Retinal pigment epithelial cell (primary cell): ENCODE measurements around the gene SLC41A3.

Source experiments
- DNase-seq: peaks from one replicate; pipeline ENCODE4 v3.0.0-alpha.2; 2010; ENCODE audit warnings: low read depth
- H3K4me3 ChIP-seq: 2 replicates; pipeline ENCODE4 v1.5.1; 2011; ENCODE audit warnings: mild to moderate bottlenecking, low read length, control low read depth, moderate library complexity
- CTCF ChIP-seq: conservative IDR thresholded peaks from 2 replicates; pipeline ENCODE4 v1.5.1; 2011; ENCODE audit warnings: low read depth, low read length, control low read depth, inconsistent platforms

Gene SLC41A3

GRCh38 chr3:126114443-126115386, 30.8 kb upstream of the SLC41A3 start:
- H3K4me3 ChIP-seq, result no peak overlapping the region
- no peak for DNase-seq
- no peak for TF ChIP-seq CTCF

DNA sequence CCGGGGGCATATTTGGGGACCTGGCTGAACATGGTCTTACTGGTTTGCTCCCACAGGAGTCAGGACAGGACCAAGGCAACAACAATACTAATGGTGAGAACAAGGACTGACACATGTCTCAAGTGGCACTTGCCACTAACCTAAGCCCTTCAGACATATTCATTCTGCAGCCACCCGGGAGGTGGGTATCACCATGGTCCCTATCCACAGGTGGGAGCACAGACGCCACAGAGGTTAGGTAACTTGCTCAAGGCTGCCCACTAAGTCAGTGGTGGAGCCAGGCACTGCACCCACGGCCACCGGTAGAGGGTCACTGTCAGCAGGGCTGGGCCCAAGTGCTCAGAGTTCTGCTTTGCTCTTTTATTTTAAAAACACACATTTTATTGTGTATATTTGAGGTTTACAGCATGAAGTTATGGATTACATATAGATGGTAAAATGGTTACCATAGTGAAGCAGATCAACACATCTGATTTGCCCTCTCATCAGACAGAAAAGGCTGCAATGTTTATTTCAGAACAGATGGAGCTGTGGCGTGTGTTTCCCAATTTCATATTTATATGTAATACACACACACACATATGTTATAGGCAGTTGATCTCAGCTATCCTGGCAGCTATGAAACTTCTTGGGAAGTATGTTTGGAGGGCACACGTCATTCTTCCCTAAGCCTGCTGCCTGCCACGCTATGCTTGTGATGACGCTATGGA, 30.0 kb upstream of the SLC41A3 start:
- no peak for DNase-seq
- TF ChIP-seq CTCF, result peak; percentile 56
- H3K4me3 ChIP-seq, result no peak overlapping the region

DNA sequence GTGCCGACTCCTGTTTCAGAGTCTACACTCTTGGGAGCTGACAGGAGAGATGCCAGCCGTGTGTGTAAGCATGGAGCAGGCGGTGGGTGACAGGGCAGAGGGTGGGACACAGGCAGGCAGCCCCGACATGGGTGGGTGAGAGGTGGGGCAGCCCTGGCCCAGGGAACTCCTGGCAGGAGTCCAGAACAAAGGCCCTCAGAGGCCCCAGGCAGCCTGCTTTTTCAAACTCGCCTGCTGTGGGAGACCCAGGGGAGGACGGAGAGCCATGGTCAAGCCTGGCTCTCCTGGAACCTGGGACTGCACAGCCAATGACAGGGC, 29.3 kb upstream of the SLC41A3 start:
- no peak for TF ChIP-seq CTCF
- no peak for DNase-seq
- H3K4me3 ChIP-seq, result no peak overlapping the region

GRCh38 chr3:126112531-126113237, 28.8 kb upstream of the SLC41A3 start:
- no peak for DNase-seq
- H3K4me3 ChIP-seq, result no peak overlapping the region
- no peak for TF ChIP-seq CTCF

DNA sequence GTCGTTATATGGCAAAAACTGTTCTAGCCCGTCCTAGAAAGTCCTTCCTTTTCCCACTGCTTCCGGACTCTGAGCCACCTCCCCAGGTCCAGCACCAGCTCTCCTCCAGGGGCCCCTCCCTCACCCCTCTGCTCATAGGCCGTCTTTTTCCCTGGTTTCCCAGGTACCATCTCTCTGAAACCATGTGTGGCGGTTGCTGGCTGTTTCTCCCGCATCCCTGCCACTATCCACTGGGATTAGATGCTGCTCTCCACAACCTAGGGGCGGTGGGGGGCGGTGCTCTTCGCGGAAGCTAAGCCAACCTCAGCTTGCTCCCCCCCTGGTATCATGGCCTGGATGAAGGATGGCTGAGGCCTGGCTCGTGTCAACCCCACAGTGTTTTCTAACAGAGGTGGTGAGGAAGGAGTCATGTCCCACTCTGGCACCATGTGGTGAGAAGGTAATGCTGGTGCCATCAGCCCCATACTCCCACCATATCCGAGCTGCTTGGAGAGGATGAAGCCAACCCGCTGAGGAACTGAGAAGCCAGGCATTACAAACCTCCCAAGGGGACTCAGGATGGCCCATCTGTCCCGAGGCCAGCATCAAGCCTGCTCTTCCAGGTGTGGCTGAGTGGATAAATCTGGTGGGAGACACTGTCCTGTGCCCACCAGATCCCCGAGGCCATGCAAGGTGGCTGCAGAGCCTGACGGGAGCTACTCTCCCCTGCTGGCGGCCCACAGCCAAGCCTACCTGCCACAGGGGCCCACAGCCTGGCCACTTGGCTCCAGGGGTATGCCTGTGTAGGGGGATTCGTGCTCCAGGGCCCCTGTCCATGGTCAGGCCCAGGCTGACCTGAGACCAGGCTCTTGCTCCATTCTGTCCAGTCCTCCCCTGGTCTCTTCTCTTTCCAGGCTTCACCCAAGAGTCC, 27.9 kb upstream of the SLC41A3 start:
- H3K4me3 ChIP-seq, result no peak overlapping the region
- no peak for TF ChIP-seq CTCF
- DNase-seq, result no peak

DNA sequence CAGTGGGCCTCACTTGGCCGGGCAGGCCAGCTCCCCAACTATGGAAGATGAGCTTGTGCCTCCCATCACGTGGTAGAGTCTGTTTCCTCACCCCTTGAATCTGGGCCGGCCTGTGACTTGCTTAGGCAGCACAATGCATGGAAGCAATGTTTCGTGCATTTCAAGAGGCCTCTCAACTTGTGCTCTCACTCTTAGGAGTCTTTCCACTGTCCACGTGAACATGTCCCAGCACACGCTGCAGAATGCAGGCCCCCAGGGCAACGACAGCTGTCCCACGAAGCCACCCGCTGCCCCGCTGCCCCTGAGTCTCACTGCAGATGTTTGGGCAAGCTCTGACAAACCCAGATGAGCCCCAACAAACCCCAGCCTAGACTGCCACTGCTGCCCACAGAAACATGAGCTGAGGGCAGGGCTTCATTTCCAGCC, 27.2 kb upstream of the SLC41A3 start:
- H3K4me3 ChIP-seq, result no peak overlapping the region
- TF ChIP-seq CTCF, result no peak
- no peak for DNase-seq
